LNCaP clone FGC (cell line): ENCODE data around the gene TMEM256.
A peak's percentile ranks its signal among the peaks of the same experiment; 100 is the strongest.

ENCODE experiments used
- DNase-seq: peaks from one replicate; pipeline ENCODE4 v3.0.0-alpha.2; 2011; ENCODE audit warnings: low read depth
- H3K4me3 ChIP-seq: 2 replicates; pipeline ENCODE4 v1.5.1; 2011; ENCODE audit warnings: mild to moderate bottlenecking, low read depth, low read length, control low read depth
- CTCF ChIP-seq: IDR thresholded peaks from 2 replicates; pipeline ENCODE4 v1.5.1; 2012; ENCODE audit warnings: mild to moderate bottlenecking; ENCODE audit not compliant: control insufficient read depth, insufficient read depth; ENCODE audit errors: extremely low read depth

The TMEM256 gene

GRCh38 chr17:7403727-7403976, 245 bp downstream of the TMEM256 start:
- TF ChIP-seq CTCF: no peak
- H3K4me3 ChIP-seq: peak overlapping the region; percentile 62
- no peak for DNase-seq

- no peak for TF ChIP-seq CTCF
- peak overlapping the region; percentile 62 for H3K4me3 ChIP-seq
- DNase-seq: no peak
These were observed 712 bp downstream of the TMEM256 start for GRCh38 chr17:7403043-7403726.

GRCh38 chr17:7398612-7399011, 5.3 kb downstream of the TMEM256 start:
- H3K4me3 ChIP-seq: no peak overlapping the region
- DNase-seq: no peak
- no peak for TF ChIP-seq CTCF

- no peak for TF ChIP-seq CTCF
- DNase-seq: no peak
- H3K4me3 ChIP-seq: no peak overlapping the region
These were observed 7.8 kb downstream of the TMEM256 start for GRCh38 chr17:7396147-7396546.

GRCh38 chr17:7394452-7395191, 9.3 kb downstream of the TMEM256 start, which contains the start of gene PLSCR3:
TSS of gene PLSCR3 (minus strand) at chr17:7394525. CDS start at chr17:7394110, 415 bp downstream.
- H3K4me3 ChIP-seq: peak within 1 kb of the TSS; percentile 63
- peak; percentile 25 for DNase-seq
- TF ChIP-seq CTCF: peak; percentile 22; the same call in 1 of the 2 replicates

GRCh38 chr17:7393613-7394451, 10.1 kb downstream of the TMEM256 start:
- peak overlapping the region; percentile 63 for H3K4me3 ChIP-seq
- DNase-seq: no peak
- no peak for TF ChIP-seq CTCF
